CD4-positive, alpha-beta T cell treated with Interleukin-6 for 4 hours (primary cell): Measurements from ENCODE around the gene NCKIPSD.
A peak's percentile ranks its signal among the peaks of the same experiment; 100 is the strongest.

ENCODE experiments used
- DNase-seq: peaks from one replicate; pipeline ENCODE4 v3.0.0-alpha.2; 2020; ENCODE audit warnings: mixed read lengths

Gene NCKIPSD

GRCh38 chr3:48678056-48678455 is 7.7 kb downstream of the NCKIPSD start:
- DNase-seq: no peak

- no peak for DNase-seq
Observed at GRCh38 chr3:48674505-48674904, 11.2 kb downstream of the NCKIPSD start.

- DNase-seq: no peak
Observed at GRCh38 chr3:48672522-48672921, 13.2 kb downstream of the NCKIPSD start.

GRCh38 chr3:48664929-48665328 is 20.8 kb downstream of the NCKIPSD start:
- DNase-seq: no peak

- DNase-seq: no peak
Observed at GRCh38 chr3:48664313-48664644, 21.4 kb downstream of the NCKIPSD start.

GRCh38 chr3:48663489-48664312 is 22.0 kb downstream of the NCKIPSD start:
- DNase-seq: peak; percentile 86

- DNase-seq: peak; percentile 46
Observed at GRCh38 chr3:48662753-48663488, 22.8 kb downstream of the NCKIPSD start, which contains the start of gene CELSR3. Gene CELSR3 (minus strand): TSS chr3:48662886. CDS start chr3:48662634, 252 bp downstream.

- DNase-seq: no peak
Observed at GRCh38 chr3:48662145-48662752, 23.5 kb downstream of the NCKIPSD start.

GRCh38 chr3:48661501-48662144 is 24.1 kb downstream of the NCKIPSD start:
- peak; percentile 71 for DNase-seq

GRCh38 chr3:48660800-48661400 is 24.8 kb downstream of the NCKIPSD start:
- DNase-seq: no peak

- peak; percentile 36 for DNase-seq
Observed at GRCh38 chr3:48656841-48657281, 28.9 kb downstream of the NCKIPSD start.

- DNase-seq: peak; percentile 86
Observed at GRCh38 chr3:48656061-48656840, 29.5 kb downstream of the NCKIPSD start.

- DNase-seq: peak; percentile 61
Observed at GRCh38 chr3:48655606-48656005, 30.1 kb downstream of the NCKIPSD start.

GRCh38 chr3:48655063-48655462 is 30.7 kb downstream of the NCKIPSD start:
- DNase-seq: no peak

GRCh38 chr3:48652923-48653715 is 32.6 kb downstream of the NCKIPSD start:
- DNase-seq: no peak

- DNase-seq: no peak
Observed at GRCh38 chr3:48651771-48652170, 33.9 kb downstream of the NCKIPSD start.

- DNase-seq: no peak
Observed at GRCh38 chr3:48650723-48651122, 35.0 kb downstream of the NCKIPSD start.

GRCh38 chr3:48648188-48648850 is 37.4 kb downstream of the NCKIPSD start:
- DNase-seq: no peak

- DNase-seq: no peak
Observed at GRCh38 chr3:48647714-48648113, 38.0 kb downstream of the NCKIPSD start.
